ACC112 (cell line): ENCODE data around the gene SLC39A6.
A peak's percentile ranks its signal among the peaks of the same experiment; 100 is the strongest.

Source experiments
- H2AFZ ChIP-seq: fragments of 200-600 bp; sonication (generic); one replicate; pipeline ENCODE4 v1.6.0; 2017; ENCODE audit warnings: antibody characterized with exemption, low read length; ENCODE audit not compliant: unreplicated experiment
- H3K27ac ChIP-seq: fragments of 200-600 bp; sonication (generic); 2 replicates; pipeline ENCODE4 v1.5.1; 2014; ENCODE audit warnings: low read depth, mild to moderate bottlenecking, antibody characterized with exemption, low read length, moderate library complexity
- H3K27me3 ChIP-seq: fragments of 200-600 bp; sonication (generic); 2 replicates; pipeline ENCODE4 v1.6.1; 2014; ENCODE audit warnings: mild to moderate bottlenecking, antibody characterized with exemption, low read length, moderate library complexity, mixed read lengths; ENCODE audit not compliant: insufficient read depth
- H3K36me3 ChIP-seq: fragments of 200-600 bp; sonication (generic); 2 replicates; pipeline ENCODE4 v1.6.1; 2016; ENCODE audit warnings: mild to moderate bottlenecking, antibody characterized with exemption, low read length, moderate library complexity, mixed read lengths; ENCODE audit not compliant: insufficient read depth
- H3K4me1 ChIP-seq: fragments of 200-600 bp; sonication (generic); one replicate; pipeline ENCODE4 v1.6.1; 2016; ENCODE audit warnings: low read length, mixed read lengths; ENCODE audit not compliant: insufficient read depth, unreplicated experiment, control insufficient read depth
- H3K4me3 ChIP-seq: fragments of 200-600 bp; sonication (generic); 2 replicates; pipeline ENCODE4 v1.5.1; 2014; ENCODE audit warnings: mild to moderate bottlenecking, low read depth, low read length
- H3K79me2 ChIP-seq: fragments of 200-600 bp; sonication (generic); one replicate; pipeline ENCODE4 v1.6.0; 2016; ENCODE audit warnings: low read length; ENCODE audit not compliant: control insufficient read depth, unreplicated experiment, insufficient read depth

The SLC39A6 gene

GRCh38 chr18:36158266-36158867 is 29.2 kb upstream of the SLC39A6 start:
- Histone ChIP-seq H2AFZ (no peak overlapping the region), H3K4me1 (peaks cover 16% of the 10 kb centered on the region), H3K79me2 (no peaks in the 10 kb centered on the region), H3K27ac (peak overlapping the region; percentile 80), H3K27me3 (no peaks in the 10 kb centered on the region), H3K4me3 (no peak overlapping the region), H3K36me3 (peaks cover 41% of the 10 kb centered on the region)

- H3K36me3 ChIP-seq = peaks cover 42% of the 10 kb centered on the region
Observed at GRCh38 chr18:36157441-36157840, 28.3 kb upstream of the SLC39A6 start.

GRCh38 chr18:36155851-36156757 is 27.0 kb upstream of the SLC39A6 start:
- H3K4me1 ChIP-seq = peaks cover 16% of the 10 kb centered on the region
- peaks cover 40% of the 10 kb centered on the region for H3K36me3 ChIP-seq
- peak overlapping the region; percentile 80; the same call in 1 of the 2 replicates for H3K27ac ChIP-seq
- H3K79me2 ChIP-seq = no peaks in the 10 kb centered on the region
- H3K4me3 ChIP-seq = no peak overlapping the region
- H2AFZ ChIP-seq = no peak overlapping the region
- no peaks in the 10 kb centered on the region for H3K27me3 ChIP-seq

More at GRCh38 chr18:36157441-36157840, 28.3 kb upstream of the SLC39A6 start:
- H3K4me1 ChIP-seq = peaks cover 16% of the 10 kb centered on the region
- H2AFZ ChIP-seq = no peak overlapping the region
- no peaks in the 10 kb centered on the region for H3K79me2 ChIP-seq
- peak overlapping the region; percentile 80 for H3K27ac ChIP-seq
- H3K4me3 ChIP-seq = no peak overlapping the region
- H3K27me3 ChIP-seq = no peaks in the 10 kb centered on the region

- no peak overlapping the region; the same call in 1 of the 2 replicates for H3K27ac ChIP-seq
- H3K4me1 ChIP-seq = peaks cover 16% of the 10 kb centered on the region
- H3K4me3 ChIP-seq = no peak overlapping the region
- peaks cover 26% of the 10 kb centered on the region for H3K36me3 ChIP-seq
- no peaks in the 10 kb centered on the region for H3K27me3 ChIP-seq
- H3K79me2 ChIP-seq = no peaks in the 10 kb centered on the region
- H2AFZ ChIP-seq = no peak overlapping the region
Observed at GRCh38 chr18:36153771-36154170, 24.6 kb upstream of the SLC39A6 start.

- H2AFZ ChIP-seq = no peak overlapping the region
- no peaks in the 10 kb centered on the region for H3K79me2 ChIP-seq
- H3K4me1 ChIP-seq = peaks cover 12% of the 10 kb centered on the region
- no peaks in the 10 kb centered on the region for H3K27me3 ChIP-seq
- peak overlapping the region; percentile 15; the same call in 1 of the 2 replicates for H3K27ac ChIP-seq
- H3K4me3 ChIP-seq = no peak overlapping the region
- peaks cover 26% of the 10 kb centered on the region for H3K36me3 ChIP-seq
Observed at GRCh38 chr18:36153203-36153602, 24.1 kb upstream of the SLC39A6 start.

- H2AFZ ChIP-seq = no peak overlapping the region
- H3K27ac ChIP-seq = no peak overlapping the region
- H3K36me3 ChIP-seq = peaks cover 26% of the 10 kb centered on the region
- H3K4me3 ChIP-seq = no peak overlapping the region
- no peaks in the 10 kb centered on the region for H3K27me3 ChIP-seq
- H3K79me2 ChIP-seq = no peaks in the 10 kb centered on the region
- peaks cover 8% of the 10 kb centered on the region for H3K4me1 ChIP-seq
Observed at GRCh38 chr18:36152781-36153180, 23.6 kb upstream of the SLC39A6 start.

GRCh38 chr18:36149514-36150289 is 20.6 kb upstream of the SLC39A6 start:
- Histone ChIP-seq H3K27me3 (no peaks in the 10 kb centered on the region), H3K4me1 (no peaks in the 10 kb centered on the region), H3K4me3 (no peak overlapping the region), H3K27ac (no peak overlapping the region), H3K79me2 (no peaks in the 10 kb centered on the region), H3K36me3 (peaks cover 20% of the 10 kb centered on the region), H2AFZ (no peak overlapping the region)

DNA sequence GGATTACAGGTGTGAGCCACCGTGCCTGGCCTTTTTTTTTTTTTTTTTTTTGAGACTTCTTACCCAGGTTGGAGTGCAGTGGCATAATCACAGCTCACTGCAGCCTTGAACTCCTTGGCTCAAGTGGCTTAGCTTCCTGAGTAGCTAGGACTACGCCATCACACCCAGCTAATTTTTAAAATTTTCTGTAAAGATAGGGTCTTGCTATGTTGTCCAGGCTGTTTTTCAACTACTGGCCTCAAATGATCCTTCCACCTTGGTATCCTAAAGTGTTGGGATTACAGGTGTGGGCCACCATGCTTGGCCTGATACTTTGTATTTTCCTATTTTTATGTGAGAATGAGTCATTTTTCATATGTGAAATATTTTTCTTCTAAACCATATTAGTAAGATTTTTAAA is 14.3 kb upstream of the SLC39A6 start:
- Histone ChIP-seq H3K4me3 (no peak overlapping the region), H3K4me1 (no peaks in the 10 kb centered on the region), H3K27me3 (no peaks in the 10 kb centered on the region), H3K79me2 (no peaks in the 10 kb centered on the region), H2AFZ (no peak overlapping the region), H3K36me3 (peaks cover 24% of the 10 kb centered on the region), H3K27ac (no peak overlapping the region)

- no peak overlapping the region for H2AFZ ChIP-seq
- peaks cover 24% of the 10 kb centered on the region for H3K36me3 ChIP-seq
- no peak overlapping the region for H3K4me3 ChIP-seq
- H3K27me3 ChIP-seq = no peaks in the 10 kb centered on the region
- H3K4me1 ChIP-seq = no peaks in the 10 kb centered on the region
- no peak overlapping the region for H3K27ac ChIP-seq
- no peaks in the 10 kb centered on the region for H3K79me2 ChIP-seq
Observed at GRCh38 chr18:36142751-36143150, 13.6 kb upstream of the SLC39A6 start.

DNA sequence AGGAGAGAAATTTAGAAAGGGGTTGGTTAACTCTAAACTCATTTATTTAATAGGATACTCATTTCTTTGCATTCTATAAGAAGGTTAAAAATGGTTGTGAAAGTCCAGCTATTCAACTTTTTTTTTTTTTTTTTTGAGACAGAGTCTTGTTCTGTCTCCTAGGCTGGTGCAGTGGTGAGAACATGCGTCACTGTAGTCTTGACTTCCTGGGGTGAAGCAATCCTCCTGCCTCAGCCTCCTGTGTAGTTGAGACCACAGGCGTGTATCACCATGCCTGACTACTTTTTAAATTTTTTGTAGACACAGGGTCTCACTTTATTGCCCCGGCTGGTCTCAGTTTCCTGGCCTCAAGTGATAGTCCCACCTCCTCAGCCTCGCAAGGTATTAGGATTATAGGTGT is 12.4 kb upstream of the SLC39A6 start:
- H3K4me3 ChIP-seq = no peak overlapping the region
- peaks cover 28% of the 10 kb centered on the region for H3K36me3 ChIP-seq
- no peaks in the 10 kb centered on the region for H3K4me1 ChIP-seq
- H3K27me3 ChIP-seq = no peaks in the 10 kb centered on the region
- H3K27ac ChIP-seq = no peak overlapping the region
- H3K79me2 ChIP-seq = no peaks in the 10 kb centered on the region
- H2AFZ ChIP-seq = no peak overlapping the region
